RPMI7951 (cell line): ENCODE data around the gene COL9A2. TPM values are rescaled to one million over a fixed set of nuclear protein-coding genes. Genes with fewer than 3 reads are reported as not detected.

Source experiments
- DNase-seq: peaks from one replicate; pipeline ENCODE4 v3.0.0-alpha.2; 2012; ENCODE audit warnings: low read depth
- total RNA-seq: library from RNA; depleted of rRNA; stranded (reverse); fragments of >200 nt; shearing (Covaris generic); gene quantifications from 2 replicates; pipeline ENCODE4 v1.2.3, GENCODE V29; 2014

The COL9A2 gene
- total RNA-seq, 1 experiment from 2014 or later = 0.12 TPM

- no peak for DNase-seq
Observed at GRCh38 chr1:40318476-40318875, 1.4 kb upstream of the COL9A2 start.

- DNase-seq = no peak
Observed at GRCh38 chr1:40317394-40318074, 448 bp upstream of the COL9A2 start.

GRCh38 chr1:40315795-40316594 lies 1.1 kb downstream of the COL9A2 start:
- DNase-seq = peak; percentile 21

GRCh38 chr1:40315239-40315794 lies 1.8 kb downstream of the COL9A2 start:
- DNase-seq = peak; percentile 68

- no peak for DNase-seq
Observed at GRCh38 chr1:40314721-40315238, 2.3 kb downstream of the COL9A2 start.

- no peak for DNase-seq
Observed at GRCh38 chr1:40313958-40314720, 2.9 kb downstream of the COL9A2 start.

- peak; percentile 71 for DNase-seq
Observed at GRCh38 chr1:40313329-40313957, 3.6 kb downstream of the COL9A2 start.

GRCh38 chr1:40312238-40313205 lies 4.6 kb downstream of the COL9A2 start:
- DNase-seq = peak; percentile 35

GRCh38 chr1:40311692-40312091 lies 5.4 kb downstream of the COL9A2 start:
- no peak for DNase-seq

- DNase-seq = no peak
Observed at GRCh38 chr1:40310983-40311642, 6.0 kb downstream of the COL9A2 start.

- no peak for DNase-seq
Observed at GRCh38 chr1:40310129-40310461, 7.0 kb downstream of the COL9A2 start.

GRCh38 chr1:40309374-40310128 lies 7.5 kb downstream of the COL9A2 start:
- peak; percentile 15 for DNase-seq

- no peak for DNase-seq
Observed at GRCh38 chr1:40308036-40308727, 8.9 kb downstream of the COL9A2 start.

GRCh38 chr1:40307186-40307585 lies 9.9 kb downstream of the COL9A2 start:
- DNase-seq = no peak

- no peak for DNase-seq
Observed at GRCh38 chr1:40306296-40306695, 10.8 kb downstream of the COL9A2 start.

GRCh38 chr1:40305871-40306270 lies 11.2 kb downstream of the COL9A2 start:
- no peak for DNase-seq

GRCh38 chr1:40305451-40305850 lies 11.6 kb downstream of the COL9A2 start:
- peak; percentile 14 for DNase-seq

- DNase-seq = no peak
Observed at GRCh38 chr1:40303790-40304189, 13.3 kb downstream of the COL9A2 start.
